ENCODE data around the gene DARS2.
"Not testable (repeated sequence)": the region's sequence is repeated elsewhere in the genome, so short reads cannot be mapped to it uniquely, and the experiment has no call there.

The DARS2 gene

GRCh38 chr1:173824315-173825081 is at the start of gene DARS2, which contains the start of gene CENPL:
Gene DARS2 (plus strand): TSS chr1:173824673. CDS start chr1:173825230, 557 bp downstream.
Gene CENPL (minus strand): TSS chr1:173824883. CDS start chr1:173811299, 13,584 bp downstream.
- peak; percentile 95 for DNase-seq

GRCh38 chr1:173775578-173776226 is 48.8 kb upstream of the DARS2 start:
- DNase-seq: no peak

GRCh38 chr1:173779936-173780335 is 44.5 kb upstream of the DARS2 start:
- no peak for DNase-seq

GRCh38 chr1:173784997-173785396 is 39.5 kb upstream of the DARS2 start:
- DNase-seq: no peak

GRCh38 chr1:173789841-173790240 is 34.6 kb upstream of the DARS2 start:
- no peak for DNase-seq

GRCh38 chr1:173798078-173798477 is 26.4 kb upstream of the DARS2 start:
- no peak for DNase-seq

GRCh38 chr1:173799995-173800394 is 24.5 kb upstream of the DARS2 start:
- DNase-seq: not testable (repeated sequence)

GRCh38 chr1:173802961-173803360 is 21.5 kb upstream of the DARS2 start:
- no peak for DNase-seq

GRCh38 chr1:173813654-173814053 is 10.8 kb upstream of the DARS2 start:
- not testable (repeated sequence) for DNase-seq

- no peak for DNase-seq
These were observed 6.0 kb upstream of the DARS2 start for GRCh38 chr1:173818459-173818858.

GRCh38 chr1:173821680-173822079 is 2.8 kb upstream of the DARS2 start:
- no peak for DNase-seq

- DNase-seq: peak; percentile 59
These were observed 625 bp upstream of the DARS2 start for GRCh38 chr1:173823781-173824314.

GRCh38 chr1:173827611-173828010 is 3.1 kb downstream of the DARS2 start:
- no peak for DNase-seq

GRCh38 chr1:173832748-173833147 is 8.3 kb downstream of the DARS2 start:
- DNase-seq: no peak

- DNase-seq: no peak
These were observed 27.6 kb downstream of the DARS2 start for GRCh38 chr1:173852105-173852504.

- no peak for DNase-seq
These were observed 28.6 kb downstream of the DARS2 start for GRCh38 chr1:173853074-173853473.

- DNase-seq: no peak
These were observed 31.5 kb downstream of the DARS2 start for GRCh38 chr1:173856014-173856413.

GRCh38 chr1:173856903-173857302 is 32.4 kb downstream of the DARS2 start:
- no peak for DNase-seq

- DNase-seq: no peak
These were observed 33.0 kb downstream of the DARS2 start for GRCh38 chr1:173857363-173857917.

- not testable (repeated sequence) for DNase-seq
These were observed 35.1 kb downstream of the DARS2 start for GRCh38 chr1:173859547-173859946.

- no peak for DNase-seq
These were observed 35.6 kb downstream of the DARS2 start for GRCh38 chr1:173860065-173860464.

GRCh38 chr1:173861731-173862145 is 37.3 kb downstream of the DARS2 start:
- no peak for DNase-seq

GRCh38 chr1:173862146-173862768 is 37.8 kb downstream of the DARS2 start:
- DNase-seq: not testable (repeated sequence)

Data from NCI-H2171 (cell line).